ENCODE data around the gene SLC2A5.

Gene SLC2A5

GRCh38 chr1:9013819-9014218 lies 55.6 kb downstream of the SLC2A5 start:
- no peaks in the 10 kb centered on the region for H3K27me3 ChIP-seq (ENCODE audit: control insufficient read depth, low read length)
- TF ChIP-seq EZH2phosphoT487 (IDR thresholded peaks at IDR 0.05; ENCODE audit: borderline replicate concordance, low read length) (no peak), CTCF (IDR thresholded peaks at IDR 0.05; ENCODE audit: low read depth, low read length, poor library complexity, severe bottlenecking) (no peak)
- no peaks in the 10 kb centered on the region for H3K79me2 ChIP-seq (ENCODE audit: control insufficient read depth, low read length)
- H3K4me1 ChIP-seq (ENCODE audit: control insufficient read depth, low read length) = peaks cover 73% of the 10 kb centered on the region
- no peak overlapping the region for H3K4me2 ChIP-seq (ENCODE audit: low read length)
- no peaks in the 10 kb centered on the region for H3K9me2 ChIP-seq (replicated peaks; ENCODE audit: control insufficient read depth, low read length)
- no peak overlapping the region for H3K27ac ChIP-seq (ENCODE audit: low read depth, low read length)
- H3K9me3 ChIP-seq (ENCODE audit: control insufficient read depth, insufficient read depth, low read length) = no peaks in the 10 kb centered on the region
- H3F3A ChIP-seq (ENCODE audit: control insufficient read depth, insufficient read depth) = peaks cover 24% of the 10 kb centered on the region
- H3K36me3 ChIP-seq (ENCODE audit: control insufficient read depth, low read length) = no peaks in the 10 kb centered on the region
- H4K20me1 ChIP-seq (ENCODE audit: control insufficient read depth, insufficient read depth, low read depth, low read length) = no peaks in the 10 kb centered on the region
- H3K4me3 ChIP-seq (ENCODE audit: low read length) = no peak overlapping the region

- Histone ChIP-seq H3K4me1 (ENCODE audit: control insufficient read depth, low read length) (peaks cover 88% of the 10 kb centered on the region), H3F3A (ENCODE audit: control insufficient read depth, insufficient read depth) (peaks cover 32% of the 10 kb centered on the region), H3K27ac (ENCODE audit: low read depth, low read length) (peak overlapping the region; percentile 97), H3K27me3 (ENCODE audit: control insufficient read depth, low read length) (no peaks in the 10 kb centered on the region), H3K9me2 (replicated peaks; ENCODE audit: control insufficient read depth, low read length) (no peaks in the 10 kb centered on the region), H3K4me3 (ENCODE audit: low read length) (peak overlapping the region; percentile 69; the same call in 1 of the 2 replicates), H3K79me2 (ENCODE audit: control insufficient read depth, low read length) (no peaks in the 10 kb centered on the region), H4K20me1 (ENCODE audit: control insufficient read depth, insufficient read depth, low read depth, low read length) (no peaks in the 10 kb centered on the region), H3K4me2 (ENCODE audit: low read length) (peak overlapping the region; percentile 92), H3K36me3 (ENCODE audit: control insufficient read depth, low read length) (no peaks in the 10 kb centered on the region), H3K9me3 (ENCODE audit: control insufficient read depth, insufficient read depth, low read length) (no peaks in the 10 kb centered on the region)
- TF ChIP-seq CTCF (IDR thresholded peaks at IDR 0.05; ENCODE audit: low read depth, low read length, poor library complexity, severe bottlenecking) (no peak), EZH2phosphoT487 (IDR thresholded peaks at IDR 0.05; ENCODE audit: borderline replicate concordance, low read length) (no peak)
Measured at GRCh38 chr1:9010781-9011323, 58.6 kb downstream of the SLC2A5 start.

GRCh38 chr1:9009438-9010370 lies 59.7 kb downstream of the SLC2A5 start:
- H3F3A ChIP-seq (ENCODE audit: control insufficient read depth, insufficient read depth) = peaks cover 32% of the 10 kb centered on the region
- peak overlapping the region; percentile 92 for H3K4me2 ChIP-seq (ENCODE audit: low read length)
- H3K27ac ChIP-seq (ENCODE audit: low read depth, low read length) = peak overlapping the region; percentile 97
- H3K4me1 ChIP-seq (ENCODE audit: control insufficient read depth, low read length) = peaks cover 88% of the 10 kb centered on the region
- H3K79me2 ChIP-seq (ENCODE audit: control insufficient read depth, low read length) = no peaks in the 10 kb centered on the region
- TF ChIP-seq CTCF (IDR thresholded peaks at IDR 0.05; ENCODE audit: low read depth, low read length, poor library complexity, severe bottlenecking) (peak; percentile 93), EZH2phosphoT487 (IDR thresholded peaks at IDR 0.05; ENCODE audit: borderline replicate concordance, low read length) (no peak)
- no peaks in the 10 kb centered on the region for H3K9me2 ChIP-seq (replicated peaks; ENCODE audit: control insufficient read depth, low read length)
- no peaks in the 10 kb centered on the region for H3K36me3 ChIP-seq (ENCODE audit: control insufficient read depth, low read length)
- H3K4me3 ChIP-seq (ENCODE audit: low read length) = peak overlapping the region; percentile 69
- H4K20me1 ChIP-seq (ENCODE audit: control insufficient read depth, insufficient read depth, low read depth, low read length) = no peaks in the 10 kb centered on the region
- no peaks in the 10 kb centered on the region for H3K9me3 ChIP-seq (ENCODE audit: control insufficient read depth, insufficient read depth, low read length)
- H3K27me3 ChIP-seq (ENCODE audit: control insufficient read depth, low read length) = no peaks in the 10 kb centered on the region

Measured in DOHH2 (cell line).